CD4-positive, alpha-beta T cell treated with Interleukin-4 for 4 hours (primary cell): Measurements from ENCODE around the gene KLHL40.

Source experiments
- DNase-seq: peaks from one replicate; pipeline ENCODE4 v3.0.0-alpha.2; 2020

The KLHL40 gene

DNA sequence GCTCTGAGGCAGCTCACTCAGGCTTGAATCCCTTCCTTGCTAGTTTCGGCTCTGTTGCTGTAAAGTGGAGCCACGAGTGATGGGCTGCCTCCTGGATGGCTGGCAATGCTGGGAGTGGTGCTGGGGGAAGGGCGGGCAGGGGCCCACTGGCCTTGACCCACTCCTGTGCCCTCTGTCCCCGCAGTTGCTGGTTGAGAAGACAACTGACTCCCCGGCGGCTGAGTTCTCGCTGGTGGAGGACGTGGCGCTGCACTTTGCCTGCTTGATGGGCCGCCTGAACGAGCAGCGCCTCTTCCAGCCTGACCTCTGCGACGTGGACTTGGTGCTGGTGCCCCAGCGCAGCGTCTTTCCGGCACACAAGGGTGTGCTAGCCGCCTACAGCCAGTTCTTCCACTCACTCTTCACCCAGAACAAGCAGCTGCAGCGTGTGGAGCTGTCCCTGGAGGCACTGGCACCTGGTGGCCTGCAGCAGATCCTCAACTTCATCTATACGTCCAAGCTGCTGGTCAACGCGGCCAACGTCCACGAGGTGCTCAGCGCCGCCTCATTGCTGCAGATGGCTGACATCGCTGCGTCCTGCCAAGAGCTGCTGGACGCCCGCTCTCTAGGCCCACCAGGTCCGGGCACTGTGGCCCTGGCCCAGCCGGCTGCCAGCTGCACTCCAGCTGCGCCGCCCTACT lies 27.1 kb upstream of the KLHL40 start:
- DNase-seq: no peak

DNA sequence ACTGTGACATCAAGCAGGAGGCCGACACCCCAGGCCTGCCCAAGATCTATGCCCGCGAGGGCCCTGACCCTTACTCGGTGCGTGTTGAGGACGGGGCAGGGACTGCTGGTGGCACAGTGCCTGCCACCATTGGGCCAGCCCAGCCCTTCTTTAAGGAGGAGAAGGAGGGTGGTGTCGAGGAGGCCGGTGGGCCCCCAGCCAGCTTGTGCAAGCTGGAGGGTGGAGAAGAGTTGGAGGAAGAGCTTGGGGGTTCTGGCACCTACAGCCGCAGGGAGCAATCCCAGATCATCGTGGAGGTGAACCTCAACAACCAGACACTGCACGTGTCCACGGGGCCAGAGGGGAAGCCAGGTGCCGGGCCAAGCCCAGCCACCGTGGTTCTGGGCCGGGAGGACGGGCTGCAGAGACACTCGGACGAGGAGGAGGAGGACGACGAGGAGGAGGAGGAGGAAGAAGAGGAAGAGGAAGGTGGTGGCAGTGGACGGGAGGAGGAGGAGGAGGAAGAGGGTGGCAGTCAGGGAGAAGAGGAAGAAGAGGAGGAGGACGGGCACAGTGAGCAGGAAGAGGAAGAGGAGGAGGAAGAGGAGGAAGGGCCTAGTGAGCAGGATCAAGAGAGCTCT lies 26.5 kb upstream of the KLHL40 start:
- DNase-seq: no peak

DNA sequence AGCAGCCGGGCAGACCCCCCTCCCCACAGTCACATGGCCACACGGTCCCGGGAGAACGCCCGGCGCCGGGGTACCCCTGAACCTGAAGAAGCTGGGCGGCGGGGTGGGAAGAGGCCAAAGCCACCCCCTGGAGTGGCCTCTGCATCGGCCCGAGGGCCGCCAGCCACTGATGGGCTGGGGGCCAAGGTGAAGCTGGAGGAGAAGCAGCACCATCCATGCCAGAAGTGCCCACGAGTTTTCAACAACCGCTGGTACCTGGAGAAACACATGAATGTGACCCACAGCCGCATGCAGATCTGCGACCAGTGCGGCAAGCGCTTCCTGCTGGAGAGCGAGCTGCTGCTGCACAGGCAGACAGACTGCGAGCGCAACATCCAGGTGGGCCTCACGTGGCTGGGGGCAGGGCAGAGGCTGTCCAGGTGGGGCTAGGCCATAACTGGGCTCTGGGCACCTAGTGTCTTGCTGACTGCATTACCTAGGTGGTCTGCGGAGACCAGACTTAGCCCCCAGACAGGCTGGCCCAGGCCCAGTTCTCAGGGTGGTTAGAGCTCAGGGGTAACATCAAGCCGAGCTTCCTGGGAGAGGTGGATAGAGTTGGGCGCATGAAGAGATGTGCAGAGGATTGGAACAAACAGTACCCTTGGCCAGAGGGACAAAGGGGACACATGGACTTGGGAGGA lies 25.7 kb upstream of the KLHL40 start:
- no peak for DNase-seq

DNA sequence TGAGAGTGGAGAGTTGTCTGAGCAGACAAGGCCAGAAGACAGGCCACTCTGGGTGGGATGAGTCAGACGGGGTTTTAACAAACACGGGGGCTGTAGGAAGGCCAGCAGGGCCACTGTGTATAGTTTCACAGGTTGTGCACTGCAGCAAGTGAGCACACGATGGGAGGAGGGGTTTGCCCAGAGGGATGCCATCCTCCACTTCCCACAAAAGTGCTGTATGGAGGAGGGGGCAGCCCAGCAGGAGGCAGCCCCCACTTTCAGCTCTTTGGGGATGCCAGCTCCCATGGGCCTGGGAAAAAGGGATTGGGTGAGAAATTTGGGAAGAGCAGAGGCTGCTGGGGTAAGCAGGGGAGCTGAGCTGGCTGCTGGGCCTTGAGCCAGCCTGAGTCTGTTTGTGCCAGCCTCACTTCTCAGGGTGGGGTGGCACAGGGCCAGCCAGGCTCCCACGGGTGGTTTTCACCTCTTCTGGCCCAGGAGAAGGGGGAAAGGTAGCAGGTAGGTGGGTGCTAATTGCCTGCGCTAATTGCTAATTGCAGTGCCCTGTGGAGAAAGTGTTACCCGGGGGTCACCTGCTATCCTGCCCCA lies 25.1 kb upstream of the KLHL40 start:
- DNase-seq: no peak

DNA sequence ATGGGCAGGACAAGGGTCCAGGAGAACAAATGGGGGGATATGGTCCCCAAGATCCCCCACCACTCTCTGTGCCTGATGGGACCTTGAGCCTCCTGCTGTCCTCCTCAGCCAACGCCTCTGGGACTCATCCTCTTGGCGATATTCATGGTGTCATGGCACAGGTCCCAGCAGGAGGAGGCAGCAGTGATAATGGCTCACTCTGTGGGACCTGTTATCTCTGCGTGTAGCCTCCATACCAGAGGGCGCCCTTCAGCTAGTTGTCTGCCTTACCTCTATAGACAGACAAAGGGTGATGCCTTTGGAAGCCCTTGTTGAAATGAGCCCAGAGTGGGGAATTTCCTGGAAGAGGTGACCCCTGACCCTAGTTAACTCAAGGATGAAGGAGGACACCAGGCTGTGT lies 24.4 kb upstream of the KLHL40 start:
- DNase-seq: no peak

DNA sequence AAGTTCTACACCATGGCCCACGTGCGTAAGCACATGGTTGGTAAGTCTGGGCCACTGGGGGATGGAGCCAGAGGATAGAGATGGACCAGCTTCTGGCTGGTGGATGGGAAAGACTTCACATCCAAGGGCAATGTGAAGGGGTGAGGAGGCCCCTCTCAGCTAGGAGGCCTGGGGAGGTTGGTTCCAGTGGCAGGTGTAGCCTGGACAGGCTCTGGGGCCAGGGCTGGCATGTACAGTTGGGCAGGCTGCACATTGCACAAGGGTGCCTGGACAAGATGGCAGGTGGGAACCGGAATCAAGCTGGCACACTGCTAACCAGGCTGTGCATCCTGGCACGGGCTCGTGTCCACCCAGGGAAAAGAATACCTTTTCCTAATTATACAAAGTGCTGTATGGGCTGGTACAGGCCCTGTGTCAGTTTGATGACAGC lies 23.7 kb upstream of the KLHL40 start:
- no peak for DNase-seq

DNA sequence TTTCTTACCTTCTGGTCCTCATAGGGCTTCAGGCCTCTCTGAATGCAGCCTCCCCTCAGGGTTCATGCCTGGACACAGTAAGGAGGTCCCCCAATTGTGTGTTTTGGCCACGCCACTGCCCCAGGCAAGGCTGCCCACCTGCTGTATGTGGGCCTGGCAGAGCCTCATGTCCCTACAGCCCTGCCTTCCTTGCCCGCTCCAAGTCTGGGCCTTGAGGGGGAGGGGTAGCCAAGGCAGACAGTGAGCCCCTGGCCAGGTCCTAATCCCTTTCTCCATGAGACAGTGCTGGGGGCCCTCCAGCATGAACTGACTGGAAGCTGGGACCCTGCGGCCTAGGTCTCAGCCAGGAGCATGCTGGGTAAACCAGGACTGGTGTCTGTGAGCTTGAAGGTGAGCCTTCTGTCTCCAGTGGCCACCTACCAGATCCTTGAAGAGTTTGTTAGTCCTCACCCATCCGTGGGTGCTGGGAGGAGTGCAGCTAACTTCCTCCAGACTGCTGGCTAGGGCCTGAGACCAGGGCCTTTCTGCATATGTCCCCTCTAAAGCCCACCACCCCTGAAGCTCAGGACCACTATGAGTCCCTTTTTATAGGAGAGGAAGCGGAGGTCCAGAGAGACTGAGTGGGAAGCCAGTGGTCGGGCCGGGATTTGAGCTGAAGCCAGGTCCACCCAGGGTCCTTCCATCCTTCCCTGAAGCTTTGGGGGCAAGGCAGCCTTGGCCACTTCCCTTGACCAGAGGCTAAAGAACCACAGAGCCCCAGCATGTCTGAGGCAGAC lies 23.1 kb upstream of the KLHL40 start:
- DNase-seq: no peak

DNA sequence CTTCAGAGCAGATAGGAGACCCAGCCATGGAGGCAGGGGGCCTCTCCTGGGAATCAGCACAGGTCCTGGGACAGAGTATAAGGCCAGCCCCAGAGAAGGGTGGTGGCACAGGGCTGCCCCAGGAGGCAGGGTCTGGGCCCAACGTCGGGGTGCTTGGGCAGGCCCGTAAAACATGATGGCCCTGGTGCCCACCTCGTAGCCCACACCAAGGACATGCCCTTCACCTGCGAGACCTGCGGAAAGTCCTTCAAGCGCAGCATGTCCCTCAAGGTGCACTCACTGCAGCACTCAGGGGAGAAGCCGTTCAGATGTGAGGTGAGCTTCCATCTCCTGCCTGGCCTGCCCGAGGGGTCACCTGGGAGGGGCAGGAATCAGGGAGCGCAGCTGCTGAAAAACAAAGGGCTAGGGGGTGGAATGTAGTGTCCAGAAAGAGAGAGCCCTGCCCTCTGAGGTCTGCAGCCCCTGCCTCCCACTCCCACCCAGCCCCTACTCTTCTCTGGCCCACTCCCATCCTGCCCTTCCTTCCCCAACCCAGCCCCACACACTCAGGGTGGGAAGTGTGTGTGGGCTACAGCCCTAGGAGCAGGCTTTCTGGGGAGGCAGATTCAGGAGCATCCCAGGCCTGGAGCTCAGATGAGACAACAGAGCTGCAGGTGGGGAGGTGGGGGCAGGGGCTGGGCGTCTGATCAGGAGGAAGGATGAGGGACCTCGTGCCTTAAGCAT lies 22.4 kb upstream of the KLHL40 start:
- DNase-seq: no peak

DNA sequence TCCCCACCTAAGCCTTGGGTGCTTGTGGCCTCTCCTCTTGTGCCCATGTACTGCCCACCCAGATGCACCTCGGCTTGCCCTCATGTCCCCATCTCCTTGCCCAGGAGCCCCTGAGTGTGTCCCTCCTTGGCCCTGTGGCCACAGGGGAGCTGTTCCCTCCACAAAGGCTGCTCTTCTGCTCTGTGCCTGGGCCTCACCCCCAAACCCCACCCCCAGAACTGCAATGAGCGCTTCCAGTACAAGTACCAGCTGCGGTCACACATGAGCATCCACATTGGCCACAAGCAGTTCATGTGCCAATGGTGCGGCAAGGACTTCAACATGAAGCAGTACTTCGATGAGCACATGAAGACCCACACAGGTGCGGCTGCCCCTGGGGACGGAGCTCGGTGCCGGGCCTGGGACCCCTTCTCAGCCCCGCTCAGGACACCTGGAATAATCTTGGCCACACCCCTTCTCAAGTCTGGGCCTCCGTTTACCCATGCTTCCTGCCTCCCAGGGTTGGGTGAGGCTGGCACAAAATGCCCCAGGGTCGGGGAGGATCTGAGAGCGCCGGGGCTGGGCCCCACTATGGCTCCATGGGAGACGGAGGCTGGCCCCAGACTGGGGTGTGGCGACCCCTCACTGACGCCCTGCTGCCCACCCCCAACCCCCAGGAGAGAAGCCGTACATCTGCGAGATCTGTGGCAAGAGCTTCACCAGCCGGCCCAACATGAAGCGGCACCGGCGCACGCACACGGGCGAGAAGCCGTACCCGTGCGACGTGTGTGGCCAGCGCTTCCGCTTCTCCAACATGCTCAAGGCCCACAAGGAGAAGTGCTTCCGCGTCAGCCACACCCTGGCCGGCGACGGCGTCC lies 21.5 kb upstream of the KLHL40 start:
- no peak for DNase-seq

DNA sequence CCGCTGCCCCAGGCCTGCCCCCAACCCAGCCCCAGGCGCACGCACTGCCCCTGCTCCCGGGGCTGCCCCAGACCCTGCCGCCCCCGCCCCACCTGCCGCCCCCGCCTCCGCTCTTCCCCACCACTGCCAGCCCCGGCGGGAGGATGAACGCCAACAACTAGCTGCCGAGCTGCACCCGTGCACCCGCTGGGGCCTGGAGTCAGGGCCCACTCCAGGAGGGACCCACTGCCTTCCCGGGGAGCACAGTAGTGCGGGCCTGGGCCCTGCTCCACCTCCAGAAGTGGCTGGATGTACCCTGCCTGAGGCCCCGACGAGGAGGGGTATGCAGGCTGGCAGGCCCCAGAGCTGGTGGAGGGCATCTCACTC lies 20.9 kb upstream of the KLHL40 start:
- DNase-seq: no peak

DNA sequence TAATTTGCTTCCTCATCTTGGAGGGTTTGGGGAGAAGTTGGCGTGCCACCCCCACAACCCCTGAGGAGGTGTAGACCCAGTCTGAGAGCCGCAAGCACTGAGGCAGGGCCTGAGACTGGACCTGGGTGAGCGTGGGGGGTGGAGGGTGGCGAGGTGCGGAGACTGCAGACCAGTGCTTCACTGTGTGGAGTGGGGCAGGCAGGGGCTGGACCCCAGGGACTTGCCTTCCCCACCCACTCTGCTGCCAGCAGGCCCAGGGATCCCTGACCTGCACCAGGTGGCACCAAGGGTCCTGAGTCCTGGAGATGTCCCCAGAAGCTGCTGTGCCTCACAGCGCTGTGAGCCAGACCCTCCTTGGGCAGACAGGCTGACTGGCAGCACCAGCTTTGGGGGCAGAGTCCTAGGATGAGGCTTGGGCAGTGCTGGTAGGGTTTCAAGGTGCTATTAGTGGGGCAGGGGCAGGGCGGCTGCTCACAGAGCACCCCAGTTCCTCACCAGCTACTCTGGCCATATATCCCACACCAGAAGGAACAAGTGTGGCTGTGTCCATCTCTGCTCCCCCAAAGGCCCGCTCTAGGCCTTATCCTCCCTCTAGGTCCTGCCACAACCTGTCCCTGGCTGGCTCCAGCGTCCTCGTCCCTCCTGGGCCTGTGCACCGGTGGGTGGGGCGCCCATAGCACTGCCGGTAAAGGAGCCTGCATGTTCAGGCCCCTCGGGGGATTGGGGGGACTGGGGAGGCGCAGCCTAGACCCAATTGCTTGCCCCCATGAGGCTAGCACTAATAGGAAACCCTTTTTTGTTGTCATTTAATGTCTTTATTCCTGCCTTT lies 20.1 kb upstream of the KLHL40 start:
- no peak for DNase-seq

DNA sequence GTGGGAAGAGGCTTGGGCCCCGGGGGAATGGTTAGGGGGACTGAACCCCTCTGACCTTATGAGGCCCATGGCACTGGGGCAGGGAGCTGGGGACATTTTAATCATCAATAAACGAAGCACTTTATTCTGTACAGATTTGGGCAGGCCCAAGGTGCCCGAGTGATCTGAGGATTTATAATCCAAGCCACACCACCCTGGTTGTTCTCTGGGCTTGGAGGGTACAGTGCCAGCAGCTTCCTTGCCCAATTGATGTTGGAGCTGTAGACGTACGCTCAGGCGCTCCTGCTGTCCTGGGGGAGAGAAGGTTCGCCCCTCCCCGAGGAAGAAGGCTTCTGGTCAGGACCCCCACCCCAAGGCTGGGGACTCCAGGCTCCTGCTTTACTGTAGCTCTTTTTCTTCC lies 19.3 kb upstream of the KLHL40 start:
- no peak for DNase-seq

DNA sequence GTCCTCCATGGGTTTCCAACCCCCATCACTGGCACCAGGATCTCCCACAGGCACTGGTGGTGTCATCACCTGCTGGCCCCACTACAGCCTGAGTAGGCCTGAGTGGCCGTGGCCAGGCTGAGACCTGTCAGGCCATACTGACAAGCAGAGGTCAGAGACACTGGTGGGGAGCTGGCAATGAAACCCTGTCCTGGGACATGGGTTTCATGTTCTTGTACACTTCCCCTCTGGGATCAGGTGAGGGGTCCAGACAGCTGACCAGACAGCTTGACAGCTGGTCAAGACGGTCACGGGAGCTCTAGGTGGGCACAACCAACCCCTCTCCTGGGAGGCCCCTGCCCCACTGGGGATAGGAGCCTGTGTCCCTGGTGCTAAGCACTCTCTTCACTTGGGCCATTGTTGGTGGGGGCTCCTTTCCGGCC lies 18.7 kb upstream of the KLHL40 start:
- no peak for DNase-seq

DNA sequence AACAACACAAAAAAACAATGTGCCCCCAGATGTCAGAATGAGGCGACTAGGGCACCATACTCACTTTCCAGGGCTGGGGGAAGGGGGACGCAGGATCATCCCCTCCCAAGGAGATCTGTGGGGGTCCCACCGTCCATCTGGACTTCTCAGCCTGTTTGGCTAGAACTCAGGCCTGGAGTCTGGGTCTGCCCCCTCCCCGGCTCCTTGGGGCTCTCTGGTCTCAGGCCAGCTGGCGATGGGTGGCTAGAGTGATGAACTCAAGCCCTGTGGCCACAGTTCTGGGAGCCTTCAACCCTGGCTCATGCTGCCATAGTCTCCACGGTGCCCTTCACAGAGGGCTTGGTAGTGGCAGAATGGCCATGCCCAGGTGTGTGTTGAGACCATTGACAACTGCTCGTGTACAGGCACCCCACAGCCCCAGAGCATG lies 18.2 kb upstream of the KLHL40 start:
- DNase-seq: no peak

DNA sequence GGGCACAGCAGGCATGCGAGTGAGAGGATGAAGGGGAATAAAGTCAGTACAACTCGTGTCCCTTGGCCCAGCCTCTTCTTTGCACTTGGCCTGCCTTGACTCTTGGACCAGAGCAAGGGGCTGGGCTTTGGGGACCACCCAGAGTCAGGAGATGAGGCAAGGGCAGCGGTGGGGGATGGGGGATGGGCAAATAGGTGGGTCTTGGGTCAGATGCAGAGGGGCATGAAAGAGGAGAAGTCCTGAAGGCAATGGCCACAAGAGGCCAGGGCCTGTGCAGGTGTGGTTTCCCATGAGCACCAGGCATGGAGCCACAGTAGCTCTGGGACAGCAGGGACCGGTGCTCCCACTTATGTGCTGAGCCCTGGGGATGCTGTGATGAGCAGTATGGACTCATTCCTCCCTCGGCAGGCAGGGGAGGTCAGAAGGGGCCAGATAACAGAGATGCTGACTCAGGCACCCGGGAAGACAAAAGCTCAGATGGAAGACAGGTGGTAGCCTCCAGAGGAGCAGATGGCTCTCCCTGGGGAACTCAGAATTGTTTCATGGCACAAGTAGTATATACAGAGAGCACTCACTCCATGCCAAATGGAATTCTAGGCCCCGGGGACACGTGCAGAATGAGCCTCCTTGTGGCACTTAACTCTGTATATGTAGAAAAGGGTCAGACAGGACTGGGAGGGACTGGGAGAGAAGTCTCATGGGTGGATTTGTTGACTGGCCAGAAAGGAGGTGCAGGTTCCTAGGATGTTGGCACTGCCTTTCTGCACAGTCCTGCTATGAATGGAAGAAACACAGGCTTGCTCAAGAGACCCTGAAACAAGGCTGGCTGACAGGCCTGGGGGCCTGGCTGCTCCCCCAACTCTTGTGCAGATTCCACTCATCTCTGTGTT lies 17.6 kb upstream of the KLHL40 start:
- no peak for DNase-seq

DNA sequence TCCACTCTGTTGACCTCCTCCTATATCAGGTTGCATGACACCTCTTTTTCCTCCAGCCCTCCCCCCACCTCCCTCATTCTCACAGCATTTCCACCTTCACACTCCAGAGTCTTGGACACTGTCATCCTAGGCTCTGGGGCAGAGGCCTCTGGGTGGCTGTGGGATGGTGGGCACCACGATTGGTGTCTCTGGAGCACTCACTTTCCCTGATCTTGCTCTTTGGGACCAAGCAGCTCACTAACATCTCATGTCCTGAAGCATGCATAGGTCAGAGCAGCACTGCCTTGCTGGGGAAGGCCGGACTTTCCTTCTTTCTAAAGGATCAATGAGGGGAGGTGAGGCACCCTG lies 16.9 kb upstream of the KLHL40 start:
- DNase-seq: no peak

DNA sequence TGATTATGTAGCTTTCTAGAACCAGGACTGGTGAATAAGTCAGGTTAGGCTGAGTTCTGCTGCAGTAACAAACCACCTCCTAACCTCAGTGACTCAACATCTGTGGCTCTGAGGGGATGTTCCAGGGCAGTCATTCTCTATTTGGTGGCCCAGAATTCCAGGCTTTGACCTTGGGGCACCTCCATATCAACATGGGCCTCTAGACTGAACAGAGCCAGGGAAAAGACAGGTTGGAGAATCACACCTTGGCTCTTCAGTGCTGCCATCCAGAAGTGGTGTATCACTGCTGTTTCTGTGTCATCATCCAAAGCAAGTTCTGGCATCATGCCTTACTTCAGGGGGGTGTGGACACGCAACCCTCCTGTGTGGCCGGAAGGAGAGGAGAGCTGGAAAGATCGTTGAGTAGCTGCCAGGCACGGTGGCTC lies 16.5 kb upstream of the KLHL40 start:
- DNase-seq: no peak

DNA sequence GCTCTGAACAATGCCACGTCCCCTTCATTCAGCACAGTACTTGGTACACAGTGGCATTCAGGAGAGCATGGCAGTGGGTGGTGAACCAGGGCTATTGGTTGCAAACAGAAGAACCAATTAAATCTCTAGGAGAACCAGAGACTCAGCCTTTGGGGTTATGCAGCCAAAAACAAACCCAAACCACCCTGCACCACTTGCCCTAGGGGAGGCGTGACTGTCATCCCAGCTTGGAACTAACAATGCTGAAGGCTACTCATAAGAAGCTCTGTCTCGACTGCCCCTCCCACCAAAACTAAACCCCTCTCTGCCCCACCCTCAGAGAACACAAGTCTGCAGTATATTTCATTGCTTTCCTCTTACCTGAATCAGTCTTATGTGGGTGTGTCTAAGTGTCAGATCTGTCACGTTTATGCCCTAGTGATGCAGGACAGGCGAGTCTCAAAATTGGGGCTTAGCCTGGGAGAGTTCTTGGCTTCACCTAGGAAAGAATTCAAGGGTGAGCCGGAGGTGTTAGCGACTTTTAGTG lies 15.2 kb upstream of the KLHL40 start:
- no peak for DNase-seq

DNA sequence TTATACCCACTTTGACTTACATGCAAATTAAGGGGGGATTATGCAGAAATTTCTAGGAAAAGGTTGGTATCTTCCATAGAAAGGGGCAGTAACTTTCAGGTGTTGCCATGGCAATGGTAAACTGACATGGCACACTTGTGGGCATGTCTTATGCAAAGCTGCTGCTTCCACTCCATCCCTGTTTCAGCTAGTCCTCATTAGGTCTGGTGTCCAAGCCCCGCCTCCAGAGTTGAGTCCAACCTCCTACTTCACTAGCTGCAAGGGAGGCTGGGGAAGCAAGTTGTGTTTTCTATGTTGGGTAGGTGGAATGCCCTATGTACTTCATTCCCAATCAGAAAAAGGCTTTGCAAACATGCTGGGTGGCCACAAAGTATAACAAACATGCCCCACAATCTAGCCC lies 14.7 kb upstream of the KLHL40 start:
- DNase-seq: no peak
